Activated gamma-delta T cell treated with Interleukin-2 at 50 U/mL for 16 hours (primary cell): Measurements from ENCODE around the gene TEAD1.

Experiments
- DNase-seq: peaks from one replicate; pipeline ENCODE4 v3.0.0-alpha.2; 2020

TEAD1 gene

GRCh38 chr11:12687740-12688139 is 13.5 kb downstream of the TEAD1 start:
- DNase-seq: no peak

DNA sequence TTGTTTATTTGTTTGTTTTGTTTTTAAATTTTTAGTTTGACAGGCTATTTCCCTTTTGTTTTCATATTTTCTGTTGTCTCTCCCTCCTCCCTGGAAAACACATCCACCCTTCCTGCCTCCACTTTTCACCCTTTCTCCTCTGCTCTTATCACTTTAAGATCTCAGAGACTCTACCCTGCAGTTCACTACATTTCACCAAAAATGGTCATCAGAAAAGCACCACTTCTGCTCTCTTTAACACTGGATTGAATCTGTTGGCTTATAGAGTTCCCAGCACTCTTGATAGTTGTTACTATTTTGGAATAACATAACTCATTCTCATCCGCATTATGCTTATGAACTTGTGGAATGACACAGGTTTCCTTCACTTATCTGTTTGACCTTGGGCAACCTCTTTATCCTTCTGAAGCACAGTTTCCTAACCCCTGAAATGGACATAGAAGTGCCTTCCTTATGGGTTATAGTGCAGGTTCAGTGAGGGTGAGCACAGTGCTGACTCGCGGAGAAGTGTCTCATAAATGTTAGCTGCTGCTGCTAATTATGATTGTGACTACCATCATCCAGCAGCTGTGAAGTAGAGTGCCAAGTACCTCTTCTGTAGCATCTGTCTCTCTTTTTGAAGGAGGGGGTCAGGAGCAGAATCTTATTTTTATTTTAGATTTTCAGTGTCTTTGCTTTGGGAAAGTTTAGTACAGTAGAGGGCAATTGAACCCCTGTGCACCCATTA is 15.0 kb downstream of the TEAD1 start:
- DNase-seq: no peak

GRCh38 chr11:12690663-12691062 is 16.4 kb downstream of the TEAD1 start:
- DNase-seq: no peak

DNA sequence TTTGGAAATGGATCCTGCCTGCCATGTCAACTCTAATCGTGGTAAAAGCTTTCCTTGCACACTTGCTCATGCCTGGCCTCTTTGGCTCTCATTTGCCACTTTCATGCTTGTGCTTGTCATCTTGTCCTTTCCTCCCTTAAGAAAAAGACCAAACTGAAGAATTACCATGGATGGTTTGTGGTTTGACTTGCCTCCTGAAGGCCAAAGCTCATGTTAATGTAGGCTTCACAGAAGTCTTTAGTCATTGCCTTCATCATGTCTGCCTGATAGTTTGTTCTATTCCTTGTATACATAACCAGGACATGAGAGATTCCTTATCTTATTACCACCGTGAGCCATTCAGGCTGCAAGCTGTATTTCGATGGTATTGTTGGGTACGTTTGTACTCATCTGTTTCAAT is 17.3 kb downstream of the TEAD1 start:
- DNase-seq: no peak

- no peak for DNase-seq
Observed at GRCh38 chr11:12692229-12693075, 18.2 kb downstream of the TEAD1 start.

DNA sequence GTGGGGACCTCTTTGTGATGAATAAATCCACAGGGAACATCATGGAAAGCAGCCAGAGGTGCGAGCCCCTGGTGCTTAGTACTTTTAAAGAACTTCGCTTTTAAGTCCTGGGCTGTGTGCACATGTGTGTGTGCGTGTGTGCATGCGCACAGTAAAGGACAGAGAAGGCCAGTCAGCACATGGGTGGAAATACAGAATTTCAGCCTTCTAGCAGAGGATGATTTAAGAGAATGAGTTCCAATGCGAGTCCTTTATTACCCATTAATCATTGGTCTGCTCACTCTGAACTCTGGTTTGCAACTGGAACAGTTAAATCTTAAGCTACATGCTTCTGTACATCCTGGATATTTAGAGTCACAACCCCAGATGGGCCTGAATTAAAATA is 18.9 kb downstream of the TEAD1 start:
- no peak for DNase-seq

DNA sequence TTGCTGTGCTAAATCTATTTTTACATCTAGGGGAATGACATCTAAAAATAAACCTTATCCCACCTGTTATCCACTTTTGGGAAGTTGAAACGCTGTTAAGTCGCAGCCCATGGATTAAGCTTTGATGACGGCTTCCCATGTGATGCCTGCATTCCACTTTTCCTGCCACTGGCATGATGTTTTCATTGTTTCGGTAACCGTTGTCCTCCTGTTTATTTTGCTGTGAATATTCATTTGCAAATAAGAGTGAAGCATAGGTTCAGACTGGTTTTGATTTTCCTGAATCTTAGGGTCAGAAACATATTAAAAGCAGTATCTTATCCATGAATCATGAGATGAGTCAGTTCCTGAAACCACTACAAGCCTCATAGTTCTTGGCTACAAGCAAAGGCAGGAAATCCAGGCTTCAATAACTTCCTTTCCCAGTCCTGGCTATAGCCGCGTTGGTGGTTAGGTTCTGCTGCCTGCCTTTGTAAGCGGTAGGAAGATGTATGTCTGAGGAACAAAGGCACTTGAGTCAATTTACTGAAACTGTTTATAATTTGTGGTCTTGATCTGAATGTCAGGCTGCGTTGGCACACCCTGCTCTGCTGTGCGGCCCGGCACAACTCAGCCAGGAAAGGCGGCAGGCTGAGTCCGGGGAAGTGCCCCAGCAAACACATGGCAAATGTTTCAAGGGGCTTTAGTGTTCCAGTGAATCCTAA is 19.4 kb downstream of the TEAD1 start:
- DNase-seq: no peak

DNA sequence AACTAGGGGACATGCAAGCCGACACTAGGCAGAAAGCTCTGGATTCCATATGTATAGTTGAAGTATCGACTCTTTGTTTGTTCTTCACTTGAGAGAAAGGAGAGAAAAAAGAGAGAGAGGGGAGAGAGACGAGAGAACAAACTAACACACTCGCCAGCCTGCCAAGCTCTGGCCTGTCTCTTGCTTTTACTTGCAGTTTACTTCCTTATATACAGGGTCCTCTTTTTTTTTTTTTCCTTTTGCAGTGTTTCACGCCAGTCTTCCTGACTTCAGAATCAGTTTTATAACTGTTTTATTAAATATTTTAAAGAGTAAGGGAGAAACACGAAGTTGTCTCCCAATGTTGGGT is 19.9 kb downstream of the TEAD1 start:
- DNase-seq: no peak

DNA sequence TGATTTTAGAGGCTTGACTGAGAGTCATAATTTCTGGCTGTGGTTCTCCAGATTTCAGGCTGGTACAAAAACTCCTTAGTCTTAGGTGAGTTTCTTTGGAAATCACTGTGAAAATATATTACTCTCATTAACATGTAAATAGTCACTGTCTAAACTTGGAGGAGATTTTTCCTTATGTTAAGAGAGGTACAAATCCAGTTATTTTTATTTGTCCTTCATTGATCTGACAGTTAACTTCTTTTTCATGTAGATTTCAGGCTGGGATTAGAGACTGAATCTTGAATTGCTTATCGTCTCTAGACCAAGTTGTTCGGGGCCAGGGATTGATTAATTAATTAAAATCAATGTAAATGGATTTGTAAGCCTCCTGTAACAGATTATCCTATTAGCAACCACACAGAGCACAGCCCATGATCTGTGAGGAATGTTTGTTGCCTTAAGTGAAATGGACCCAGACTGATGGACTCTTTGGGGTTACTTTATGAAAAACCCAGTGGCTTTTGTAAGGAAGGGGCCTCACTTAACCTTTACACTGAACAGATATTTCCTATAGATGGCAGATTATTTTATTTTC is 21.1 kb downstream of the TEAD1 start:
- DNase-seq: no peak

GRCh38 chr11:12695873-12696272 is 21.7 kb downstream of the TEAD1 start:
- no peak for DNase-seq

- no peak for DNase-seq
Observed at GRCh38 chr11:12696911-12697581, 22.8 kb downstream of the TEAD1 start.

DNA sequence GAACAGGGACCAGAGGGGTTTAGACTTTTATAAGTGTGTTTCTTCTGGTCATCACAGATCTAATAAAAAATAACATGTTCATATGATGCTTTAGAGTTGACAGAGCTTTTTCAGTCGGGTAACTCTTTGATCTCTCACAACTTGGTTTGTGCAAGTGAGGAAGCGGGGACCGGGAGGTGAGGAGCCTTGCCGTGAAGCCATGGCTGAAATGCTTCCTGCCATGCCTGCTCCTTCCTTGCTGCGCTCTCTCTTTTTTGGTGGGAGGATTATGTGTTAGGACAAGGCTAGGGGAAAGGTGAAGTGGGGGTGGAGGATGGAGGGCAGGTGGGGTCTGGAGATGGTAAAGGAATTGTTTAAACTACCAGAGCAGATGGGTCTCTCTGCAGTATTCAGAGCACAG is 23.8 kb downstream of the TEAD1 start:
- no peak for DNase-seq

GRCh38 chr11:12701811-12702592 is 27.8 kb downstream of the TEAD1 start:
- no peak for DNase-seq

DNA sequence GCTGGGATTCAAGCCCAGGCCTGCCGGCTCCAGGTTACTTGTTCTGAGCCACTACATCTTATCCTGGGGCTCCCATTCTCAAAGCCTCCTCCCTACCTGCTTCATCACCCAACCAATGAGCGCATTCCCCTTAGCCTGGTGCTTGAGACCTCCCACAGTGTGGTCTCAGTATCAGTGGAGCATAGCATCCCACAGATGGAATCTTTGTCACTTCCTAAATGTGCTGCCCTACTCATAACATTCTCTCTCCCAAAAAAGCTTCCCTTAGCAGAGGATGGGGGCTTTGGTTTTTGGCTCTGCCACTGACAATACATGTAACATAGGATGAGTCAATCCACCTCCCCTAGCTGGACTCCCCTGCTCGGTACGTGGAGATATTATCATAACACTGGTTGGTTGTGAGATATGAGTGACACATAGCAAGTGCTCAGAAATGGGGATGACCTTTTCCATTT is 28.8 kb downstream of the TEAD1 start:
- no peak for DNase-seq

- DNase-seq: no peak
Observed at GRCh38 chr11:12704049-12704448, 29.8 kb downstream of the TEAD1 start.

GRCh38 chr11:12705874-12706273 is 31.7 kb downstream of the TEAD1 start:
- no peak for DNase-seq

DNA sequence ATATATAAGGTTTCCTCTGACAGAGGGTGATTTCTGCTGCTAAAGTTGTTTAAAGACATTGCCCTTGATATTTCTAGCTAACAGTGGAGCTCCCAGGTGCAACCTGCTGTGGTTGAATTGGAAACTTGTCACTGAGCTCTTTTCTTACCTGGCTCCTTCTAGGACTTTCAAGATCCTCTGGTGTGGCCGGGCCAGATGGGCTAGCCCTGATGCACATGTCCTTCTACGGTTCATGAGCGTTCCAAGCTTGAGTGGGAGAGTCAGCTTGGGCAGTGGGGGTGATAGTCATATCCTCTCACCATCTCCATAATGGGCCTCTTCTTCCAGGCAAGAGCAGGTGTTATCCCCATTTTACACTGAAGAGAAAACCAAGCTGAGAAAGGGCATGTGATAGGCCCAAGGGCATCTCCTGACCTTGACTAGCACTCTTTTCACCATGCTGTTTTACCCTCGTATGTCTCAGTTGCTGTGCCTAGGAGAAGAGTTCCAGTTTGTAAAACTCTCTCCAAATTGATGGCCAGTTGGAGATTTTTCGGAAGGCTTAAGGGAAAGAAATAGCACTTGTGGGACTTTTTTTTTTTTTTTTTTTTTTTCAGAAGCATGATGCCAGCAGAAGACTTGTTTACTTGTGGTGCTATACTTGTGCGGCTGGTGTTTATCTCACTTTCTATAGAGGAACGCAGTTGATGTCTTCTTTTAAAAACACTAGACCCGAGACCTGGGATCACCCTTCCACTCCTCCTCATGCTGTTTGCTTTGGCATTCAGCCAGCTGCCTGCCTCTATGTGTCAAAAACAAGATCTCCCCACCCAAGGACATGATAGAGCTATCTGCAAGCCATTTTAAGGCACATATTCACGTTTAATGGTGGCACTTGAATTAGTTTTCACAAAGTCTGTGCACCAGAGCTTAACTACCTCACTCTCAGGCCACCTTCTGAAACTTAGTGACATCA is 32.6 kb downstream of the TEAD1 start:
- DNase-seq: no peak

GRCh38 chr11:12707500-12707880 is 33.3 kb downstream of the TEAD1 start:
- DNase-seq: no peak

GRCh38 chr11:12711496-12711895 is 37.3 kb downstream of the TEAD1 start:
- DNase-seq: no peak

GRCh38 chr11:12712132-12712531 is 37.9 kb downstream of the TEAD1 start:
- DNase-seq: no peak

DNA sequence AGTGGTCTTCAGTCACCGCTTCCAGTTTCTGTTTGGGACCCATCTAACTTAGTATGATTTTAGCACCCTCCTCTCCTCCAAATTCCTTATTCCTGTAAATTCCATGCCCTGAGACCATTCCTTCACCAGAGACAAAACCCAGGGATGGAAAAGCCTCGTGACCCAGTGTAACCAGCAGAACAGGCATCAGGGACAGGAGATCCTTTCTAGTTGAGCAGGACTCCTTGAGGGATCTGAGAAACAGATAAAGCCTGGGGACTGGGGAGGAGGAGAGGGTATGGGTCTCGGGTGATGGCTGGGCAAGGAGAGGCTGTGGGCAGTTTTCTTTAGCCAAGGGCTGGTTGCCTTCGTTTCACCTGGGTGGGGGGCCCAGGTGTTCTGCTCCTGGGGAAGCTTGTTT is 40.9 kb downstream of the TEAD1 start:
- DNase-seq: no peak
